Thyroid gland (tissue), 4 donors: ENCODE measurements around the gene PLCG1.

Source experiments
- CTCF ChIP-seq, 6 experiments: fragments of 200-600 bp in 3 of 6; fragments of 450-650 bp in 3 of 6; sonication (generic) in 3 of 6; IDR thresholded peaks; one replicate each; pipeline ENCODE4 v1.5.1; 2016 to 2019; ENCODE audit warnings: antibody characterized with exemption in 6 of 6, mild to moderate bottlenecking in 2 of 6, inconsistent platforms in 1 of 6, moderate library complexity in 1 of 6
- POLR2A ChIP-seq, 2 donors: fragments of 450-650 bp; IDR thresholded peaks; one replicate each; pipeline ENCODE4 v1.6.1; 2017; ENCODE audit warnings: antibody characterized with exemption in 2 of 2, mild to moderate bottlenecking in 2 of 2, moderate library complexity in 1 of 2

GRCh38 chr20:41166201-41167117 lies 29.1 kb downstream of the PLCG1 start:
- TF ChIP-seq CTCF (IDR thresholded peaks at IDR 0.05) (no peak), POLR2A (IDR thresholded peaks at IDR 0.05) (no peak)
